Inflammatory macrophage treated with lipopolysaccharide for 1 hour (primary cell): Measurements from ENCODE around the gene PTPRN2.
A peak's percentile ranks its signal among the peaks of the same experiment; 100 is the strongest.
"Not testable (repeated sequence)": the region's sequence is repeated elsewhere in the genome, so short reads cannot be mapped to it uniquely, and the experiment has no call there.

ENCODE experiments used
- DNase-seq, 2 donors: peaks; one replicate each; pipeline ENCODE4 v3.0.0-alpha.2; 2020 to 2022

Gene PTPRN2

DNA sequence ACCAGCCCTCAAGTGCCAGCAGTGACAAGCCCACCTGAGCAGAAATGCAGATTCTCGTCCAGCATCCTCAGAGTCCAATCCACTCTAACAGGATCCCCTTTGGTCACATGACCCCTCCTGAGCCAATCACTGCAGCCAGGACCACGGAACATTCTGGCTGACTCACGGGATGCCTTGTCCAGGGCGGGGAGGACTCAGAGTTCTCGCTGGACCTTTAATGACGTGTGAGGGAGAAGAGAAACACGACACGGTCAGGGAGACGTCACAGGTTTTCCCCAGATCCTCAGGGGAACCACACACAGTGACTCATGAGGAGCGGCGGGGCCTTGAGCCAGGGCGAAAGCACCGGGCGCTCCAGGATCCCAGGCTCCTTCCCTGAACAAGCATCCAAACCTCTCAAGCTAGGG lies 155.7 kb downstream of the PTPRN2 start:
- DNase-seq, result peak in 1 of 2 donors; percentile 15

DNA sequence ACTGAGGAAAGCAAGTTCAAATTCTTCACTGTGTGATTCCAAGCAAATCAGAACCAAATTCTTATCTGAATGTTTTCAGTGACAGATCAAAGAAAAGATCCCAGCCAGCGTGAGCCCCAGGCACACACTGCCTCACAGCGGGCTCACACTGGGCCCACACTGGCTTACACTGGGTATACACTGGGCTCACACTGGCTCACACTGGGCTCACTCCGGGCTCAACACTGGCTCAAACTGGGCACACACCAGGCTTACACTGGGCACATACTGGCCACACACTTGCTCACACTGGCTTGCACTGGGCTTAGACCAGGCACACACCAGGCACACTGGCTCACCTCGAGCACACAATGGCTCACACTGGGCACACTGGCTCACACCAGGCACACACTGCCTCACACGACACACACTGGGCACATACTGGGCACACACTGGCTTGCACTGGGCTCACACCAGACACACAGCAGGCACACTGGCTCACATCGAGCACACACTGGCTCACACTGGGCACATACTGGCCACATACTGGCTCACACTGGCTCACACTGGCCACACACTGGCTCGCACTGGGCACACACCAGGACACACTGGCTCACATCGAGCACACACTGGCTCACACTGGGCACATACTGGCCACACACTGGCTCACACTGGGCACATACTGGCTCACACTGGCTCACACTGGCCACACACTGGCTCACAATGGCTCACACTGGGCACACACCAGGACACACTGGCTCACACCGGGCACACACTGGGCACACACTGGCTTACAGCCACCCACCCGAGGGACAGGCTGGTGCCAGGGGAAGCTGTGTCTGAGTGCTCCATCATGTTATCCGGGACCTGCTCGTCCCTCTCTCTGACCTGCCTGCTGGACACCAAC lies 156.3 kb downstream of the PTPRN2 start:
- DNase-seq, result no peak

DNA sequence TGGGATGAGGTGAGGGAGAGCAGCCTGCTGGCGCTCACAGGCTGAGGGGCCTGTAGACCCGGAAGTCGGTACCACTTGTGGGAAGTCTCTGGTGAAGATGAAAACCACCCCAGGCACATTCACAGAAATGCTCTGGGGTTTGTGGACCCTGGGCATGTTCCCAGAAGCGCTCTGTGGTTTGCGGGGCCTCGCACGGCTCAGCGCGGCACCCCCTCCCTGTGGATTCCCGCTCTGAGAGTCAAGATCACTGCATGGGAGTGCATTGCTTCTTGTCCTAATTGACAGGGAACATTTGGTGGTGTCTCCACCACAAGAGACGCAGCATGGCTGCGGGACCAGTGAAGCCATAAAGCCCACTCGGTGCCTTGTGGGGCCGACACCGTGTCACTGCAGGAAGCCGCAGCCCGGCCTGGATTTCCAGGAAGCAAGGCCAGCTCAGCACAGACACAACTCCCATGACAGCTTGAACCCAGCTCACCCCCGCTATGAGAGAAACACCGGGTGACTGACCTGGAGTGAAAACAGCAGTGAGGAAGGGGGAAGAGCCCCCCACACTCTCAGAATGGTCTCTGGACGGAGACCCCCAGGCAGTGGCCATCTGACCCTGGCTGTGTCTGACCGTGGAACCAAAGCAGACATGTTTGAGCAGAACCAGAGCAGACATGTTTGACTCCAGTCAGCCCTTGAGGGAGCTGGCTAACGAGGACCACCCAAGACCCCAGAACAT lies 157.2 kb downstream of the PTPRN2 start:
- DNase-seq, result no peak

DNA sequence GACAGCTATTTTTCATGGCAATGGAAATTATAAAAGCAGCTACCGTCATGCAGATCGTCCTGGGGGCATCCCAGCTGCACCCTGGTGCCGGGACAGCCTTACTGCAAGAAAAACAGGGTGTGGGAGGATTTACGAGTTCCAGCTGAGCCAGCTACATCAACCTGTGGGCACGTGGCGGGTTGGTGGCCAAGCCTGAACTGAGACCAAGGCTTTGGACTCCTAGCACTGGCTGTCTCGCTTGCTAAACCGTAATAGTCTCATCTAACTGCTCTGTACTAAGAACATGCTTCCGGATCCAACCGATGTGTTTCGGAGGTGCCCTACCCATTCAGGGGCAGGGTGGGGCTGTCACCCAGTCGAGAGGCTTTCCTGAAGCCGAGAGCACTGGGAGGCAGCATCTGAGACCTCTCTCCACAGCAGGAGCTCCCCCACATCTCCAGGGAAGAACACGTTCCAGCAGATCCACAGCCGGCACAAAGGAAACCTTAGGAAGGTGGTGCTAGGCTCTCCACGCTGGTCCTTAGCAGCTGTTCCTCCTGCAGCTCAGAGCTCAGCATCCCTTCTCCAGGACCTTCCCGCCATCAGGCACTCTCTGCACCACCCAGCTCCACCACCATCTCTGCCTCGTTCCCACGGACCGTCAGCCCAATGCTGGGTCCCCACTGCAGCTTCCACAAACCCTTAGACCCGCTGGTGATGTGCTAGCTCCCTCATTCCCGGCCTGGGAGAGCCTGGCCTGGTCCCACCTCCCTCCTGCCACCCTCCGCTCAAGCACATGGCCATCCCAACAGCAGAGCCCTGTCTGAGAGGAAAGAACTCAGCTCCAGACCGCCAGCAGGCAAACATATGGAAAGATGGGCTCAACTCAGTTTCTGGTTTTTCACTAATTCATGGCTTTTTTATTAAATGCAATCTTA lies 158.5 kb downstream of the PTPRN2 start:
- no peak for DNase-seq

DNA sequence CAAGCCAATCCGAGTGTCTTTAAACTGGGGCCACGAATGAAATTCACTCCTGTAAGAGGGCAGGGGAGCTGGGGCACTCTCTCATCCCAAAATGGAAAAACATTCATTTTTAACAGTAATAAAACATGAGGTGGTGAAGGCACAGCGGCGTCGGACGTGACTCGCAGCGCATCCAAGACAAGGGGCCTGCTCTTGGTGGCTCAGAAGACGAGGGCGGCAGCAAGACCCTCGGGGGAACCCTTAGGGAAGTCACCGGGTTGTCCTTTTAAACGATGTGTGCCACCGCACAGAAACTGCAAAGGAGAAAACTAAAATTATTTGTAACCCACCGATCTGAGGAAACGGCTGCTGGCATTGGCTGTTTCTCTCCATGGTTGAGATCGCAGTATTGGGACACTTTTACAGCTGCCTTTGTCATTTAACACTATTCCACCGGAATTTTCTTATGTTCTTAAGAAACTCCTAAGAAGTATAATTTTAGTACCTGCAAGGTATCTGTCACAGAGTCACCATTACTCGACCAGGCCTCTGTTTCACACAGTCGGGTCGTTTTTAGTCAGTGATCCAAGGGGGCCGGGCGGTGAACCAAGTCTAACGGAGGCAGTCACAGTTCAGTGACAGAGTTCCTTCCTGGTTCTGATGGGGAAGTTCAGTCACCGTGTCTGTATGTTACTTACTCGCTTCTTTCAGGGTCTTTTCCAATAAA lies 159.3 kb downstream of the PTPRN2 start:
- DNase-seq, result no peak

DNA sequence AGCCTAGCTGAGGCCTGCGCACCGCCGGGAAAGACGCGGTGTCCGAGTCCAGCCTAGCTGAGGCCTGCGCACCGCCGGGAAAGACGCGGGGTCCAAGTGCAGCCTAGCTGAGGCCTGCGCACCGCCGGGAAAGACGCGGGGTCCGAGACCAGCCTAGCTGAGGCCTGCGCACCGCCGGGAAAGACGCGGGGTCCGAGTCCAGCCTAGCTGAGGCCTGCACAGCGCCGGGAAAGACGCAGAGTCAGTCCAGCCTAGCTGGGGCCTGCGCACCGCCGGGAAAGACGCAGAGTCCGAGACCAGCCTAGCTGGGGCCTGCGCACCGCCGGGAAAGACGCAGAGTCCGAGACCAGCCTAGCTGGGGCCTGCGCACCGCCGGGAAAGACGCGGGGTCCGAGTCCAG lies 161.9 kb downstream of the PTPRN2 start:
- not testable (repeated sequence) for DNase-seq

DNA sequence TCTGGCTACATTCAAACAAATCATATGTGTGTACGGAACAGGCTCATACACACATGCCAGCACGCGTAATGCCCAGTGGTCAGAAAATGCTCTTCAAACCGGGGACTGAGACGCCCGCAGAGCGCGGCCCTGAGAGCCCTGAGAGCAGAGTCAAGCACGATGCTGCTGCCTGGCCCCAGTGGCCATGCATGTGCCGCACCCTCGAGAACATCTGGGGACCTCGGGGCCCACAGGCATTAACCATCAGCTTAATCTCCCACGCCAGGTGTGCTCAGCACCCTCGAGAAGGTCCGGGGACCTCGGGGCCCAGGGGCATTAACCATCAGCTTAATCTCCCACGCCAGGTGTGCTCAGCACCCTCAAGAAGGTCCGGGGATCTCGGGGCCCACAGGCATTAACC lies 163.1 kb downstream of the PTPRN2 start:
- no peak for DNase-seq

DNA sequence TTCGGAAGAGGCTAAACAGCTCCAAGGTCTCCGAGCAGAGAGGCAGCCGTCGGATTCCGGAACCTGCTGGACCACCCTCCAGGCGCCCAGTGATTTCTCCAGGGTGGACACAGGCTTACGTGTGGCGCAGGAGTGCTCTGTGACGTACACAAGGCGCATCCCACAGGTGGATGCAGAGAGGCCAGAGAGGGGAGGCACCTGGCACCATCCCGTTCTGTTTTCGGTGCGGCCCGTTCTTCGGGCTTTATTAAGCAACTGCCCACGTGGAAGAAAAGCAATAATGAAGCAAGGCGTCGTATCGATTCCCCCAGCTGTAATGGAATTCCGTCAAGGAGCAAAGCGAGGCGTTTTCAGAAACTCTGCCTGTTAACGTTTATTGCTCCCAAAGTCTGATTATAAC lies 163.6 kb downstream of the PTPRN2 start:
- DNase-seq, result no peak

DNA sequence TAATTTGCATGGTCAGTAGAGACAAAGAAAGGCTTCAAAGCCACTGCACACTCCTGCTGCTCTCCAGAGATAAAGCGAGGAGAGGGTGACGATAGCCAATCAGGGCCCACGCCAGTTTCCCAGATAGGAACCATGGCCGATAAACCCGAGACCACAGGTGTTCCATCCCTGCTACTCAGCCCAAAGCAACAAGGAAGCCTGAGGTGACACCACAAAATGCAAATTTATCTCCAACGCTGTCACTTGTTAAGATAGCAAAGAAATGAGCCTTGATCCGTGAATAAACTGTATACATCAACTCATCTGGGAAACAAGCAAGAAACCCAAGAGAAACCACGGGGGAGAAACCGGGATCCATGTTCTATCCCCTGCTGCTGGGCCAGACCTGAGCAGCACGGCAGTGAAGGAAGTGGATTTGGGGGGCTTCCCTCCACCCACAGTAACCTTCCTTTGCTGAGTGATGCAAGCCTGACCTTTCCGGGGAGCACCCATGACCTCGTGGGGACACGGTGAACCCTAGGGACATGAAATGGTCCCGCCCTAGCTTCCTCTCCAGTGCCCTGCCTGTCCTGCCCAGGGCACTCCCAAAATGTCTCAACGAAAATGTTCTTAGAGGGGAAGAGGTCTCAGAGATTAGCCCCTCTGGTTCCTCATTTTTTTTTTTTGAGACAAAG lies 164.6 kb downstream of the PTPRN2 start:
- DNase-seq, result peak; percentile 72 to 90

DNA sequence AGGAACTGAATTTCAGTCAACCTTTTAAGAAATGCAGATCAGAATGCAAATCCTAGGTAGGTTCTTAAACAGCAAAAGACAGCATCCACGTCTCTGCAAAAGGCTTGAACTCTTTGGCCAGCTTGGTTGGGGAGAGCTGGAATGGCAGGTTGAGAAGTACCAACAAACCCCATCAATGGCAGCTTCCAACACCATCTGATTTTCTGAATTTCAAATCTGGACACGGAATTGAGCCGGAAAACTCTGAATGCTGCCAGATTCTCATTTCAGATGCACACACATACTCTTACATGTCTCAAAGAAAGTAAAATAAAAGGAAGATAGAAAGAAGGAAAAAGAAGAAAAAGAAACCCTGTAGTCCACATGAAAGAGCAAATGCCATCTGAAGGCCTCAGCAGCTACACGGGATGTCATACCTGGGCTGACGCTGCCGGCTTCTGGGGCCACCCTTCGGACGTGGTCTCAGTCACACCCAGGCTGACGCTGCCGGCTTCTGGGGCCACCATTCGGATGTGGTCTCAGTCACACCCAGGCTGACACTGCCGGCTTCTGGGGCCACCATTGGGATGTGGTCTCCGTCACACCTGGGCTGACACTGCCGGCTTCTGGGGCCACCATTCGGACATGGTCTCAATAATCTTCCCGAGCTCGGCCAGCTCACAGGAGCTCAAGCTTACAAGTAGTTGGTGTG lies 165.3 kb downstream of the PTPRN2 start:
- no peak for DNase-seq

DNA sequence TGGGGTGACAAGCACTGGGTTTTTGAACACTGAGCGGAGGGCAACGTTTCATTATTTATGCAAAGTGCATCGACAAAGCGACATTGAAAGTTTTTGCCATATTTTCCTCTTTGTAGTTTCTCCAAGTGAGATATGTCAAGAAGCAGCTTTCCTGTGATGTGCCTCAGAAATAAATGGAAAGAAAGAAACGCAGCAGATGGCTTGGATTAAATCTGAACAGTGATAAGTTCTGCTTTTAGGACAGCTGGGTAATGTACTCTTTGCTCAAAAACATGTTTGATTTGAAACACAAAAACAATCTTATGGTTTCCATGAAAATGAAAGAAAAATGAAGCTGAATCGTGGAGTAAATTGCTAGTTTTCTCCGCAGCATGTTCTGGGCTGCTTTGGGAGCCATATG lies 166.3 kb downstream of the PTPRN2 start:
- no peak for DNase-seq

DNA sequence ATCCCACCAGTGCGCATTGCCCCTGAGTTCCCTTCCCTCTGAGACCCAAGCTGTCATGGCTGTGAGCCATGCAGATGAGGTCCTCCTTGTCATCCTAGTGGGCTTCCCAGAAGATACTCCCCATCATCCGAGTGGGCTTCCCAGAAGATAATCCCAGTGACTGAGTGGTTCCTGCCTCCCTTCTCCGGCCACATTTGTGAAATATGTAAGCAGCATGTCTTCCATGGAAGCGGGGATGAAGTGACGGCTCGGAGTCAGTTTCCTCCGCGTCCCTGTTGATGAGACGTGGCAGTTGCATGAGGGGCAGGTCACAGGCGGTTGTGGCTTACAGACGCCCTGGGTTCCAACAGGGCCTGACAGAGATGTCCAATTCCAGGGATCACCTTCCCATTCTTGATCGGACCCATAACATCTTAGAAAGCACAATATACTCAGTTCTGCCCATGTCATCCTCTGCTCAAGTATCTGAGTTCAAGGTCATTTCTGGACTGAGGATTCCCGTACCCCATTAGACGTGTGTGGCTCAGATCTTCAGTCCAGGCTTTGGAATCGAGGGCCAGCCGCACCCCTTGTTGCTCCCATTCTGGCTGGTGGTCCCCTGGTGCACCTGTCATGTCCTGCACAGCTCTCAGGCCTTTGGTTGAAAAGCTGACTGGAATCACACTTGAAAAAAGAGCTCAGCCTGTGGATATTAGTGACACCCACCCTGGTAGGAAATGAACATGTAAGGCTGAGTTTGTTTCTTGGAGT lies 166.9 kb downstream of the PTPRN2 start:
- no peak for DNase-seq

DNA sequence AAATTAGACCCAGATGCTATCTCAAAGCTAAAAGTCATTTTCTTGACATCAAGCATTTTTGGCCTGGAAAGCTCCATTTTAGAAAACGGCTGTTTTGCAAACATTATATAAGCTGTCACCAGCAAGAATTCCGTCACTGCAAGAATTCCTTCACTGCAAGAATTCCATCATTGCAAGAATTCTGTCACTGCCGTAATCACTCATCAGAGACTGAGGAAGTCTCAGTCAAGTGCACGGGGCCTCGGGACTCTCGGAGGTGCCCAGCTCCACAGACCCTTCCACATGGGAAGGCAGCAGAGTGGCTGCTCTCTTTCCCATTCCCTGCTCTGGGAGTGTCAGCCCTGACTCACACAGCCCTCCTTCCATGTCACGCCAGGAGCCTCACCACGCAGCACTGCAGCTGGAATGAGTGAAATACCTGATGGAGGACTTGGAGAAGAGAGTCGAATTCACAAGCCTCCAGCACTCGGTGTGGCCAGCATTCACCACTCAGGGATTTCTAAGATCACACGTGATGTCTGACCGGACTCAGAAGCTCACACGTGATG lies 168.3 kb downstream of the PTPRN2 start:
- DNase-seq, result no peak

DNA sequence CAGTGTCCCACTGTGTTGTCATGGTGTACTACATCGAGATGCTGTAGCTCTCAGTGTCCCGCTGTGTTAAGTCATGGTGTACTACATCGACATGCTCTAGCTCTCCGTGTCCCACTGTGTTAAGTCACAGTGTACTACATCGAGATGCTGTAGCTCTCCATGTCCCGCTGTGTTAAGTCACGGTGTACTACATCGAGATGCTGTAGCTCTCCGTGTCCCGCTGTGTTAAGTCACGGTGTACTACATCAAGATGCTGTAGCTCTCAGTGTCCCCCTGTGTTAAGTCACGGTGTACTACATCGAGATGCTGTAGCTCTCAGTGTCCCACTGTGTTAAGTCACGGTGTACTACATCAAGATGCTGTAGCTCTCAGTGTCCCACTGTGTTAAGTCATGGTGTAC lies 169.2 kb downstream of the PTPRN2 start:
- not testable (repeated sequence) for DNase-seq

DNA sequence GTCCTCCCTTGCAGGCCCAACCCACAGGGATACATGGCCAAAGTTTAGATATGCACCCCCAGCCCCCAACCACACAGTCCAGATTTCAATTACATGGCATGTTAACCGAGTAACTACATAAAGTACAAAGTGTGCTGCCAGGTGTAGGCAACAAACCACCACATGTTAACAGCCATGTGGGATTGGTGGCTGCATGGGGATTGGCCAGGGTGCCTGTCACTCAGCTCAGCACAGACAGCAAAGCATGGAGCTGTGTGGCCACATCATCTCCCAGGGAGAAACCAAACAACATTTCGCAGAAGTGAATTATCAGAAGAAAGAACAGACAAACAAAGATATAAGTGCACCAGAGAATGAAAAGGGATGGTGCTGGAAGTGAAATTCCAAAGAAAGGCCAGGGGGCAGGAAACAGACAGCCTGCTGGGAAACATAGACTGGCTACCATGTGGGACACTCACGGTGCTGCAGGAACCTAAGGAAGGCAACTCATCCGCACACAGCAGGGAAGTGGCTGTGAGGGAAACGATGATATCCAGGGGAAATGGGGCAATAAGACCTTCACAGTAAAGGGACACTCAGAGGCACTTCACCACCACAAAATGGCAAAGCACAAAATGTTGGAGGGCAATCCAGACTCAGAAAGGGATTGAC lies 171.2 kb downstream of the PTPRN2 start:
- DNase-seq, result no peak

DNA sequence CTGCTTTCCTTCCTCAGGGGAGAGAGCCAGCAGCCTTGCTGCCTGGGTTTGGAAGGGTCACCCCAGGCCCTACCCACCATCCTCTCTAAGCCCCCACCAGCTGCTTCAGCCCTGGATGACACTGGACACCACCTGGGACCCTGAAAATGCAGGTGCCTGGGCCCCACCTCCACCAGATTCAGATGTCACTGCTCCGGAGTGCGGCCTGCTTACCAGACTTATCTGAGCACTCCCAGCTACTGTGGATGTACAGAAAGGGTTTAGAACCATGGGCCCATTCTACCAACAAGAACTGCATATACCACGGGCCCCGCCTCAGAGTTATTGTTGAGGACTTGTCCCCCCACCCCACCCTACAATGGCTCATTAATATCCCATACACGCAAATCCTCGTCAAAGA lies 172.3 kb downstream of the PTPRN2 start:
- no peak for DNase-seq

DNA sequence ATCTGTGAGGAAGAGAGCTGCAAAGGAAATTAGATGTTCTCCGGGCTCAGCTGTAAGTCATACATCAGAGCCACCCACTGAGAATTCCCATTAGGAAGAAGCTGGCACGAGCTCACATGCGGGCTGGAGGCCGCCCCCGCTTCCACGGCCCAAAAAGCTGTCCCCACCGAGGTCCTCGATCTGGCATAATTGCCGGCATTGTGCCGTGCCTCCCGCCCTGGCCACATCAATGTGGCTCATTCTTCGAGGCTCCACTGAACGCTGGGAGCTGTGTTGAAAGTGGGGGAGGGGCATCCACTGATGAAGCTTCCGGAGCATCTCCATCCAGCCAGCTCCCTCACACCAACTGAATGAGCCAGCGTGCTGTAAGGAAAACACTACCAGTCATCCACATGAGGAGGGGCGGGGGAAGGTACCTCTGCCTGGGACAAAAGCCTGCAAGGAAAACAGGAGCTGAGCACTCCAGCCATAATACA lies 173.1 kb downstream of the PTPRN2 start:
- no peak for DNase-seq

DNA sequence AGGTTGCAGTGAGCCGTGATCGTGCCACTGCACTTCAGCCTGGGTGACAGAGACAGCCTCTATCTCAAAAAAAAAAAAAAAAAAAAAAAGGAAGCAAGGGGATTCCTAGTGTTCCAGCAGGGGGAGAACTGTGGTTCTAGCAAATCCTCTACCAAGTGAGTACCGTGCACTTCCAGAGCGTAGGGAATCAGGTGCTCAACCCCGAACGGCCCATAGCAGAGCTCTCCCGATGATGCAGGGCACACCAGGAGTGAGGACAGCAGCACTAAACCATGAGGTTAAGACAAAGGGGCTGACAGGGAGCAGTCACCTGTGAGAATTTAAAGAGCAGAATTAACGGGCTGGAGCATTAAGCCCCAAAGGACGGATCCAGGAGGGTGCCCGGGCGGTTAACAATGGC lies 173.6 kb downstream of the PTPRN2 start:
- no peak for DNase-seq

DNA sequence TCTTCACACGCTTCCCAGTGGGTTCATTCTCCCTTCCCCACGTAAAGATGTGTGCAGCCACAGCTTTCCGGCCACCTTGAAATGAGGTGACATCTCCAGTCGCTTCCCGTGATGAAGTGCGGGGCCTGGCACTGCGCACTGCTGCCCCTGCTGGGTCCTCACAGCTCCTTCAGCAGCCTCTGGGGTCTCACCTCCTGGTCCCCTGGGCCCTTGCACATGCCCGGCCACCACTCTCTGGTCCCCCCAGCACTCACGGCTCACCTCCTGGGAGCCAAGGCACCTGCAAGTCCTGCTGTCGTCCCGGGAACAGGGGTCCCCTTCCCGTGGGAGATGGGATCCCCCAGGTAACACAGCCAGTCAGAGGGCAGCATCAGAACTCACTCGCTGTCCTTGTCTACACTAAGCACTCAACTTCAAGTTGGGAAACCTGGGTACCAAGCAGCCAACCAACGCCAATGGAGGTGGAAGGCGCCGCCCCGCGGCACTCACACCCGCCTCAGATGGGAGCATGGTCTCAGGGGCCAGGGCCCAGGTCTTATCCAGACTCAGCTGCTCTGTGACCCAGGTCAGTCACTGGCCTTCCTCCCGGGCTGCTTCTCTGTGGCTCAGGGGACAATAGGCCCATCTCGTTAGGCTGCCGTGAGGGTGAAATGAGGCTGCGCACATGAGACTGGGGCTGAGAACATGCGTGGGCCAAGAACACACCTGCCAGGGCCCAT lies 176.2 kb downstream of the PTPRN2 start:
- no peak for DNase-seq
